ENCODE data around the gene MAU2.

The MAU2 gene

DNA sequence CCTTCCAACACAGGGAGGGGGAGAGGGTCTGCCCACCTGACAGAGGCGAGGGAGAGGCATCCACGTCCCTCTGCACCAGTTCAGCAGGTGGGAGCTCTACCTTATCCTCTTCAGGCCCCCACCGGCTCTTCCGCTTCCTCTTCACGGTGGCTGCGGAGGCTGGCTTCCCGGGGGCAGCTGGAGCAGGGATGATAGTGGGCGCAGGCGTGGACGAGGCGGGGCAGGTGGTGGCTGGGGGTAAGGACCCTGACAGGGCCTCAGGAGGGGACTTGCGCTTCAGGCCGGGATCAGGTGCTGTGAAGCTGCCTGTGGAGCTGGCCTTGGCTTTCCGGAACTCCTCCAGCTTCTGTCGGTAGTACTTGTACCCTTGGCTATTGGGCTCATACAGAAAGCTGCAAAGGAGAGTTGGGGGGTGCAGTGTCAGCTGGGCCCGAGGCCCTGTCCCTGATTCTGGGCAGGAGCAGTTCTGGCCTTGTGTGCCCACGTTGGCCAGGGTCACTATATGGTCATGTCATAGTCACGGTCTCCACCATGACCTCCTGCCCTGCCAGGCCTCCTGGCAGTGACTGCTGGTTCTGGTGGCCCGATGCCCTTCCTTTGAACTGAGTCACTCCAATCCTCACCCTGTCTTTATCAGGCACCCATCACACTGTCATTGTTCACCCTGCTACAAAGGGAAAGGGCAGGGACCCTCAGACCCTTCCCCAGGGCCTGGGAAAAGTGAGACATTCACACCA is 23.5 kb upstream of the MAU2 start:
- Mint-ChIP-seq H3K4me1 (no peaks in the 10 kb centered on the region), H3K27ac (no peak overlapping the region), H3K27me3 (no peaks in the 10 kb centered on the region), H3K9me3 (no peaks in the 10 kb centered on the region), H3K4me3 (no peak overlapping the region), H3K36me3 (peaks cover 12% of the 10 kb centered on the region)

DNA sequence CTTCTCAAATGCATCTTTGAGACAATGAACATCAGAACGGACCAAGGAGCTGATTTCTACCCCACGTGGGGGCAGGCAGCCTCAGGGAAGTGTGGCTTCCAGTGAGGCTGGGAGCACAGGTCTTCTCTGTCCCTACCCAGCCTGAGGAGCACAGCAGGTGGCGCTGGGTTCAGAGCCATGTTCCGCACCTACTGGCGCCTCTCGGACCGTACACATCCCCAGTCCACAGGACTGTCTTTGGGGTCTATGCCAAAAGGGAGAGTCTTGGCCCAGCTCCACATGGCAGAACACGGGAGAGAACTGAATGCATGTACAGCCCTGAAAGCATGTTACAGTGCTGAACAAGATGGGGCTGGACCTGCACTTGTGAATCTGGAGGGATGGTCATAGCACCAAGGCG is 22.9 kb upstream of the MAU2 start:
- Mint-ChIP-seq H3K9me3 (no peaks in the 10 kb centered on the region), H3K27me3 (no peaks in the 10 kb centered on the region), H3K4me3 (no peak overlapping the region), H3K36me3 (peaks cover 6% of the 10 kb centered on the region), H3K4me1 (no peaks in the 10 kb centered on the region), H3K27ac (no peak overlapping the region)

DNA sequence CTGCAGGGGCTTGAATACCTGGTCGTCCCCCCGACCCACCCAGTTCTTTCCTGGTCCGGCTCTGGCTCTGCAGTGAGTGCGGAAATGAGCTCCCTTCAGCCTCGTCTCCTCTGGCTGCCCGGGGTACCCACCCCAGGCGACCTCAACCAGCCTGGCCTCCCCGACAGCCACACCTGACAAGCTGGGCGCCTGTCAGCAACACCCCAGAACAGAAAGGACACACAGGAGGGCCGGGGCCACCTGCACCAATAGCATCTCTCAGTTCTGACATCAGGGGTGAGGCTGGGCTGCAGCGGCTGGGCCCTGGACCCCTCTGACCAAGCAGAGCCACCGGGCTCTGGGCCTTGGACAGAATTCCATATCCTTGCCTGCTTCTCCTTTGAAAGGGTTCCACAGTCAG is 20.0 kb upstream of the MAU2 start:
- H3K4me1 Mint-ChIP-seq, result no peaks in the 10 kb centered on the region
- H3K4me3 Mint-ChIP-seq, result no peak overlapping the region
- no peaks in the 10 kb centered on the region for H3K36me3 Mint-ChIP-seq
- H3K27me3 Mint-ChIP-seq, result no peaks in the 10 kb centered on the region
- no peaks in the 10 kb centered on the region for H3K9me3 Mint-ChIP-seq
- no peak overlapping the region for H3K27ac Mint-ChIP-seq

DNA sequence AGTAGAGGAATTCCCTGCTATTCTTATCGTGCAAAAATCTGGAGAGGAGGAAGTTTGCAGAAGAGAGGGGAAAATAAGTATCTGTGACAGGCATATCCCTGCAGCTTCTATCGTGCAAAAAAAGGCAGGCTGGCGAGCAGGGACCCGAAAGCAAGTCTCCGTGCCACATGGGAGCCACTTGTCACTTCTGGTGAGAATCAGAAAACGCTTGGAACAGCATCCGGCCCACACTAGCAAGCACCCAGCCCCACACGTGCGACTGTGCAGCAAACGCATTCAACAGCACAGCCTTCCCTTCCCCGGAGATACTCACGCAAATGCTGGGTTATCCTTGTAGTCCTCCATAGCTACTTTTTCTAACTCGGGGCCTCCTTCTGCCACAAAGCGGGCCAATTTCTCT is 17.2 kb upstream of the MAU2 start:
- no peaks in the 10 kb centered on the region for H3K4me1 Mint-ChIP-seq
- no peaks in the 10 kb centered on the region for H3K9me3 Mint-ChIP-seq
- H3K27ac Mint-ChIP-seq, result no peak overlapping the region
- H3K27me3 Mint-ChIP-seq, result no peaks in the 10 kb centered on the region
- peaks cover 4% of the 10 kb centered on the region for H3K36me3 Mint-ChIP-seq
- no peak overlapping the region for H3K4me3 Mint-ChIP-seq

DNA sequence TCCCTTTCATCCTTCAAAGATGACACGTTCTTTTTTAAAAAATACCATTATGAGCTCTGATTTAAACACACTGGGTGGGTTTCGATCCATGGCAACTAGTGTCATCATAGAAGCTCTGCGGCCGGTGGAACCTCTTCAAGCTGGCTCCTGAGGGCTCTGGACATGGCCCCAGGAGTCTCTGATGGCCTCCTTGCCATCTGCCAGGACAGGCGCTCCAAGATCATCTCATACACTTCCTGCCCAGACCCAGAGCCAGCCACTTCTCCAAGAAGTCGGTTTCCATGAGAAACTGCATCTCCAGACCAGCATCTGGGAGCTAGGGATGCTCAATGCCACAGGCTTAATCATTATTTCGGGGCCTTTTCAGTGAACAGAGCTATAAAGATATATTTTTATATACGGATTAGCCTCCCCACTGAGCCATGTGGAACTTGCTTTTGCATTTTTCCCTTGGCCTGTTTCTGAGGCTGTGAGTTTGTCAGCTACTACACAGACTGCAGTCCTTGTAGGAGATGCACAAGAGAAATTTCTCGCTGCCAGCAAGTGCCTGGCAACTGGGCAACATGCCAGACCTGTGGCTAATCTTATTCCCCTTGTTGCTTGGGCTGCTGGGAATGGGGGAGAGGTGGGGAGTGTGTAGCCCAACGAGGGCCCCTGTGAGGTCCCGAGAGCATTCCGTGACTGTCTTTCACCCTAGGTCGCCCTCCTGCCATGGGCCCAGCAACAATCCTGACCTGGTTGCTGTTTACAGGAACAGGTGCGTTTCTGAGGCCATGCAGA is 16.3 kb upstream of the MAU2 start:
- Mint-ChIP-seq H3K9me3 (no peaks in the 10 kb centered on the region), H3K27me3 (no peaks in the 10 kb centered on the region), H3K4me1 (no peaks in the 10 kb centered on the region), H3K27ac (no peak overlapping the region), H3K36me3 (peaks cover 4% of the 10 kb centered on the region), H3K4me3 (no peak overlapping the region)

DNA sequence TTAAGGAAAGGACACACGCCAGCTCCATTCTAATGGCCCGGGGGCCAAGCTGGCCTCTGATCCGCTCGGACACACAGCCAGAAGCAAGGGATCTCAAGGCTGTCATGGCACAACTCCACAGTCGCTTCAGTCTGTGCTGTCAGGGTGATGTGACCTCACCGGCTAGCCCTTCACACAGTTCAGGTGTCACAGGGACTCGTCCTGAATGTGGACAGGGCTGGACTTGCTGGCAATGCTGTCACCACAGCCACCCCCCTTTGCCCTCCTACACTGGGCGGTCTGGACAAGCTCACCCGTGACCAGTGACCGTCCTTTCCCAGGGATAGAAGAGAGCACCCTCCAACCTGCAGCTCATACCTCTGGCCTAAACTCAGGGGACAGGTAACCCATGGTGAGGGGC is 15.6 kb upstream of the MAU2 start:
- Mint-ChIP-seq H3K9me3 (no peaks in the 10 kb centered on the region), H3K36me3 (peaks cover 4% of the 10 kb centered on the region), H3K27ac (no peak overlapping the region)

DNA sequence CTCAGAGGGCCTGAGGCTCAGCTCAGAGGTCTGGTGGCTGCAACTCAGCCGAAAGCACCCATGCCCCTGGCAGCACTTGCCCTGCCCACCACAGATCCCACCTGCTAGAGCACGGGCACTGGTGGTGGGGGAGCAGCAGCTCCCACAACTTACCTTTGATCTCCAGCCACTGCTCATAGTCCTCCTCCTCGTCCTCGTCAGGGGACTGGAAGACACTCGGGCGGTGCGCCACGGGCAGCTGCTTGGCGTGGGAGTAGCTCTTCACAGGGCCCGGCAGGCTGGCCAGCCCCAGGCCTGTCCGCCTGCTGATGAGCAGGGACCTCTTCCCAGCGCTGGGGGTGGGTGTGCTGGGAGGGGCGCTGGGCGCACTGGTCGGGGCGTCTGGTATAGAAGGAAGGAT is 14.9 kb upstream of the MAU2 start:
- peaks cover 4% of the 10 kb centered on the region for H3K36me3 Mint-ChIP-seq
- no peaks in the 10 kb centered on the region for H3K4me1 Mint-ChIP-seq
- no peaks in the 10 kb centered on the region for H3K9me3 Mint-ChIP-seq
- no peak overlapping the region for H3K27ac Mint-ChIP-seq
- H3K27me3 Mint-ChIP-seq, result no peaks in the 10 kb centered on the region
- no peak overlapping the region for H3K4me3 Mint-ChIP-seq

More for the DNA sequence above, 15.6 kb upstream of the MAU2 start:
- Mint-ChIP-seq H3K27me3 (no peaks in the 10 kb centered on the region), H3K4me1 (no peaks in the 10 kb centered on the region), H3K4me3 (no peak overlapping the region)

DNA sequence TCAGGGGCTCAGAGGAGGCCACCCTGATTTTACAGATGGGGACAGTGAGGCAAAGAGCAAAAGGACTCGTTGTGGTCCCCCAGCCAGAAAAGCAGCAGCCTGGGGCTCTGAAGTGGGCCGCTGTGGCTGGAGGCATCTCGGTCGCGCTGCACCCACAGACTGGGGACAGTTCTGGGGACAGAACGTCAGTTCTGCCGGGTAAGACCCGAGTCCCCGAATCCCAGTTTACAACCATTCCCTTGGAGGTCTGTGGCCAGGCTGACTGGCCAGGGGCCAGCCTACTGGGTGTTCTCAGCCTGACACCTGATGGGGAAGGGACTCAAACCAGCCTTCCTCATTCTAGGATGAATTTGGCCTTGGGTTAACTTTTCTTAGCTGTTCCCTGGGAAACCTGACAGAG is 14.4 kb upstream of the MAU2 start:
- no peaks in the 10 kb centered on the region for H3K4me1 Mint-ChIP-seq
- H3K9me3 Mint-ChIP-seq, result no peaks in the 10 kb centered on the region
- H3K4me3 Mint-ChIP-seq, result no peak overlapping the region
- H3K36me3 Mint-ChIP-seq, result peaks cover 4% of the 10 kb centered on the region
- H3K27me3 Mint-ChIP-seq, result no peaks in the 10 kb centered on the region
- no peak overlapping the region for H3K27ac Mint-ChIP-seq

DNA sequence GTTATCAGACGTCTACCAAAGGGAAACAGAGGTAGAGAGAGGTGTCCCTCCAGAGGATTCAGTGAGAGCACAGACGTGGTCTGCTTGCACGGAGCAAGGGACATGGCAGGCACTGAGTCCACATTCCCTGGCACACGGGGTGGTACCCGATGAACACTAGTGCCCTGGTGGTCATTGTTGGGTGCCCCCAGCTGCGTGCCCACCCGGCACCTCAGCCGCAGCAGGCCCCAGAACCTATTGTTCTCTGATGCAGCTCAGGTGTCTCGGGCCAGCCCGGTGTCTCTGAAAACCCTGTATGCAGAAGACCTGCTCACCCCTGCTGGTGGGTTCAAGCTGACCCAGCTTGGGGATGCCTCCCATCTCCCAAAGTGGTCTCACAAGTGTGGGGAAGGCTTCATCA is 12.3 kb upstream of the MAU2 start:
- H3K36me3 Mint-ChIP-seq, result peaks cover 4% of the 10 kb centered on the region

DNA sequence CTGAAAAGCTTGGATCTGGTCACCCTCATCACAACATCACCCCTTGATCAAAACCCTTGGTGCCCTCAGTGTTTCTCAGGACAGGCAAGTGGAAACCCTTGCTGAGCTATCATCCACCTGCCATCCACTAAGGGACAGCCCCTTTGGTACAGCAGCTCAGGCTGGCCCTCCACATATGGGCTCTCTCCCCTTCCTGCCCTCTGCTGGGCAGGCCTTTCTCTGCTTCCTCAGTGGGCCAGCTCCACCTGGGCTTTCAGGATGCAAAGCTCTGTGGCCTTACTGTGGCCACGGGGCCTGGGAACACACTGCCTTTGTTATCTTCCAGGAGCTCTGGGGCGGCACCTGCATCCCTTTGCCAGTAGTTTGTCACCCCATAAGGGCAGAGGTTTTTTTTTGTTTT is 5.2 kb upstream of the MAU2 start:
- H3K27me3 Mint-ChIP-seq, result no peaks in the 10 kb centered on the region
- peaks cover 3% of the 10 kb centered on the region for H3K36me3 Mint-ChIP-seq
- H3K4me1 Mint-ChIP-seq, result peaks cover 35% of the 10 kb centered on the region
- no peak overlapping the region for H3K4me3 Mint-ChIP-seq
- H3K27ac Mint-ChIP-seq, result no peak overlapping the region
- no peaks in the 10 kb centered on the region for H3K9me3 Mint-ChIP-seq

More for the DNA sequence above, 12.3 kb upstream of the MAU2 start:
- Mint-ChIP-seq H3K27ac (no peak overlapping the region), H3K4me3 (no peak overlapping the region), H3K9me3 (no peaks in the 10 kb centered on the region), H3K4me1 (peaks cover 7% of the 10 kb centered on the region), H3K27me3 (no peaks in the 10 kb centered on the region)

DNA sequence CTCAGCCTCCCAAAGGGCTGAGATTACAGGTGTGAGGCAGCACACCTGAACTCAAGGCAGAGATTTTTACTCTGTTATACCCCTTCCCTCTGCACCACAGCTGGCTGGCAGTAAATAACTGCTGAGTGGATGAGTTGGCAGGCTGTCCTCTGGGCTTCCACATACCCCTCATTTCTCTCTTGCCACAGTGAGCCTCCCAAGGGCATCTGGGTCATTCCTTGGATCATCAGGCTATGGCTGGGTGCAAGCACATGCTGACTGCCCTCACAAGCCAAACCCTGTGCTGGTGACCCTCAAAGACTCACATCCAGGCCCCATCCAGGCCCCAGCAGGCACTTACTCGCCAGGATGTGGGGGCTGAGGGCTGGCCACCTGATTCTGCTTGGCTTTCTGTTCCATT is 4.5 kb upstream of the MAU2 start:
- H3K4me3 Mint-ChIP-seq, result no peak overlapping the region
- peaks cover 3% of the 10 kb centered on the region for H3K36me3 Mint-ChIP-seq
- peaks cover 35% of the 10 kb centered on the region for H3K4me1 Mint-ChIP-seq
- no peaks in the 10 kb centered on the region for H3K27me3 Mint-ChIP-seq
- H3K9me3 Mint-ChIP-seq, result no peaks in the 10 kb centered on the region
- no peak overlapping the region for H3K27ac Mint-ChIP-seq

DNA sequence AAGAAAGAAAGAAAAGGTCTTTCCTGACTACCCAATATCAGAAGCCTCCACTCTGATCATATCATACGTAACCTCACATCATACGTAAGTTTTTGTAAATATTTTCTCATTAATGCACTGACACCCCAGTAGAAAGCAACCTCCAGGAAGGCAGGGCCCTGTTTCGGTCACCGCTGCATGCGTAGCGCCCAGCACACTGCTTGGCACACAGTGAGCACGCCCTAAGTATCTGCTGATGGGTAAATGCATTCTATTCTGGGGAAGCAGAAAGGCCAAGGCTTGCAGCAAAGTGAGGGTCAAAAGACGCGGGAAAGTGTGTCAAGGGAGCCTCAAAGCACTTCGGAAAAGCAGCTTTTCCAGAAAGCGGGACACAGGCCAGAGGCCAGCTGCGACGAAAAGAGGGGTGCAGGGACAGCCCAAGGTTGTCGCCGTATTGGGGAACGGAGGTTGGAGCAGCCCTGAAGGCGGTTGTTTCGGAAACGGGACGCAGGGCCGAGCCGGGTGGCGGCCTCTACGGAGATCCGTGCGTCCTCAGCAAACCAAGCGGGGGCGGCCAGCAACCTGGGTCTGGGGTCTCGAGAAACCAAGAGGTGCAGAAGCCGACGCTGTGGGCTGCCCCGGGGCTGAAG is 783 bp upstream of the MAU2 start:
- peak overlapping the region; percentile 91 for H3K4me3 Mint-ChIP-seq
- H3K36me3 Mint-ChIP-seq, result peaks cover 10% of the 10 kb centered on the region
- H3K9me3 Mint-ChIP-seq, result no peaks in the 10 kb centered on the region
- peaks cover 39% of the 10 kb centered on the region for H3K4me1 Mint-ChIP-seq
- H3K27me3 Mint-ChIP-seq, result no peaks in the 10 kb centered on the region
- peak overlapping the region; percentile 99 for H3K27ac Mint-ChIP-seq

DNA sequence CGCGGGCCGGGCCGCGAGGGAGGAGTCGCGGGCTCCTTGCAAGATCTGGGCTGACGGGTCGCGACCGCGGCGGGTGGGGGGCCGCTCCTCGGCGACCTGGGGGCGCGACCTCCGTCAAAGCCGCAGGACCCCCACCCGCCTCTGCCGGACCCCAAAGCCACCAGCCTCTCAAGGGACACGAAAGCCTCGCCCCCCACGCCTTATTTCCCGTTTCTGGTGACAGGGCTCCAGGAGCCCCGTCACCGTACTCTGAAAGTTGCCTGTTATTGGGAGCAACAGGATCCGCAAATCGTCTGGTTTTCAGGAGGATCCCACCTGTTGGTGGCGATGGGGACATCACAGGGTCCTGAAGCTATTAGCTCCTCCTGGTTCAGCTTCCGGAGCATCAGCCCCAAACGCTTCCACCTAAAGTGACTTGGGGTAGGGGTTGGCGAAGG is 530 bp downstream of the MAU2 start:
- H3K36me3 Mint-ChIP-seq, result peaks cover 12% of the 10 kb centered on the region
- H3K27me3 Mint-ChIP-seq, result no peaks in the 10 kb centered on the region
- H3K4me3 Mint-ChIP-seq, result peak overlapping the region; percentile 91
- H3K9me3 Mint-ChIP-seq, result no peaks in the 10 kb centered on the region
- H3K27ac Mint-ChIP-seq, result peak overlapping the region; percentile 94
- H3K4me1 Mint-ChIP-seq, result peaks cover 41% of the 10 kb centered on the region

DNA sequence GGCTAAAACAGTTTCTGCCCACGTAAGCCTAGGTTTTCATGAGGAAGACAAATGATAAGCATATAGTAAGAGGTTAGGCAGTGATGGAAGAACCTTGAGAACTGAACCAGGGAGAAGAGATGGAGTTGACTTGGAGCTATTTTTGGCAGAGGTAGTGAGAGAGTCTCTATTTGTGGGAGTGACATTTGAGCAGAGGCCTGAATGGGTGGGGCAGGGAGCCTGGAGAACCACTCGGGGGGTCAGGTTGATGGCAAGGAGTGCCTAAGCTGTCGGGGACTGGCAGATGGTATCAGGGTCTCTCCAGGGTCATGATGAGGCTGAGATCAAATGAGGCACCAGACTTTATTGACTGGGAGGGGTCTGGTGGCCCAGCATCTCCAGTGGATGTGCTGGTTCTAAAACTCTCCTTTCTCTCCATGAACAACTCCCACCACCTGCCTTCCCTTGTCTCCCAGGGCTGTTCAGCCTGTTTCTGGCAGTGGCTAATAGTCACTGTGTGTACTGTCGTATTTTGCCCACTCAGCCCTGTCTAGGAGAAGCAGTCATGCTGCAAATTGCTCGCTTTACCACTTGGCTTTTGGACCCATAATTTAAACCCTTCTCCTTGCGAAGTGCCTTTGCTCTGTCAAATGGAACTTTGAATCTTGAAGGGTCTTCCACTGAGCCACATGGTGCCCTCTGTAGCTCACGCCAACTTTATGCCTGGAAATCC is 3.6 kb downstream of the MAU2 start:
- H3K27ac Mint-ChIP-seq, result peak overlapping the region; percentile 57

DNA sequence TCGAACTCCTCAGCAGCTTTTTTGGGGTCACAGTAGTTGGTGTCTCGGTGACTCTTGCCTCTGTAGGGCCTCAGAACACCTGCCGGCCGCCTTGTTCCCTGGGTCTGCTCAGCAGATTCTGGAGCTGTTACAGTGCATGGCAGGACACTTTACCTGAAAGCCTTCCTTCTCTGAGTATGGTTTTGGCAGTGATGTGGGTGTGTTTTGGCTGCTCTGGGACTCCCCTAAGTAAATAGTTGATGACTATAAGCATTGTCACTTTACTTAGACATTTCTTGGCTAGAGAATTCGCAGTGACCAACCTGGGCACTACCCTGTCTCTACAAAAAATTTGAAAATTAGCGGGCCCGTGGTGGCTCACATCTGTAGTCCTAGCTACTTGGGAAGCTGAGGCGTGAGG is 7.0 kb downstream of the MAU2 start:
- Mint-ChIP-seq H3K27me3 (no peaks in the 10 kb centered on the region), H3K4me3 (no peak overlapping the region), H3K4me1 (peaks cover 41% of the 10 kb centered on the region), H3K27ac (no peak overlapping the region), H3K36me3 (peaks cover 15% of the 10 kb centered on the region), H3K9me3 (no peaks in the 10 kb centered on the region)

More for the DNA sequence above, 3.6 kb downstream of the MAU2 start:
- Mint-ChIP-seq H3K4me3 (peak overlapping the region; percentile 28), H3K9me3 (no peaks in the 10 kb centered on the region), H3K27me3 (no peaks in the 10 kb centered on the region), H3K36me3 (peaks cover 12% of the 10 kb centered on the region), H3K4me1 (peaks cover 45% of the 10 kb centered on the region)

Measured in activated naive CD4-positive, alpha-beta T cell treated with anti-CD3 and anti-CD28 coated beads, Interleukin-2, amount 50 U/mL, for 24 hours (primary cell).